Karpas-422 (cell line): ENCODE data around the gene OR51F2. TPM values are rescaled to one million over a fixed set of nuclear protein-coding genes. Genes with fewer than 3 reads are reported as not detected.

ENCODE experiments used
- DNase-seq: peaks from one replicate; pipeline ENCODE4 v3.0.0-alpha.2; 2015
- H2AFZ ChIP-seq: fragments of 200-600 bp; sonication (generic); 2 replicates; pipeline ENCODE4 v1.6.1; 2014; ENCODE audit warnings: antibody characterized with exemption, low read length, mixed read lengths
- H3K27ac ChIP-seq: fragments of 200-600 bp; sonication (generic); 2 replicates; pipeline ENCODE4 v1.5.1; 2014; ENCODE audit warnings: mild to moderate bottlenecking, low read length, moderate library complexity
- H3K27me3 ChIP-seq: fragments of 200-600 bp; sonication (generic); 2 replicates; pipeline ENCODE4 v1.6.1; 2014; ENCODE audit warnings: low read length, mixed read lengths
- H3K36me3 ChIP-seq: fragments of 200-600 bp; sonication (generic); 2 replicates; pipeline ENCODE4 v1.6.1; 2014; ENCODE audit warnings: low read length, mixed read lengths; ENCODE audit not compliant: insufficient read depth
- H3K4me1 ChIP-seq: fragments of 200-600 bp; sonication (generic); 2 replicates; pipeline ENCODE4 v1.6.1; 2014; ENCODE audit warnings: mild to moderate bottlenecking, low read length, mixed read lengths
- H3K4me2 ChIP-seq: fragments of 200-600 bp; sonication (generic); 2 replicates; pipeline ENCODE4 v1.6.1; 2014; ENCODE audit warnings: low read length, low read depth, mild to moderate bottlenecking; ENCODE audit not compliant: poor library complexity, severe bottlenecking
- H3K4me3 ChIP-seq: fragments of 200-600 bp; sonication (generic); 2 replicates; pipeline ENCODE4 v1.5.1; 2014; ENCODE audit warnings: mild to moderate bottlenecking, antibody characterized with exemption, low read length, mixed read lengths
- H3K79me2 ChIP-seq: fragments of 200-600 bp; sonication (generic); 2 replicates; pipeline ENCODE4 v1.6.1; 2014; ENCODE audit warnings: mild to moderate bottlenecking, low read length, mixed read lengths
- H3K9ac ChIP-seq: fragments of 200-600 bp; sonication (generic); 2 replicates; pipeline ENCODE4 v1.6.0; 2014; ENCODE audit warnings: low read length
- H3K9me2 ChIP-seq: fragments of 200-600 bp; sonication (generic), shearing (Covaris generic); replicated peaks from 2 replicates; pipeline ENCODE4 v1.6.0; 2014; ENCODE audit warnings: mild to moderate bottlenecking, low read length, moderate library complexity; ENCODE audit not compliant: insufficient read depth
- H3K9me3 ChIP-seq: fragments of 300-700, 200-600 bp; sonication (generic); 2 replicates; pipeline ENCODE4 v1.6.1; 2014; ENCODE audit warnings: low read length, mixed read lengths
- H4K20me1 ChIP-seq: fragments of 200-600 bp; sonication (generic); 2 replicates; pipeline ENCODE4 v1.6.1; 2014; ENCODE audit warnings: mild to moderate bottlenecking, antibody characterized with exemption, low read length, low read depth; ENCODE audit not compliant: insufficient read depth
- total RNA-seq: library from RNA; depleted of rRNA; stranded (reverse); fragments of >200 nt; shearing (Covaris generic); gene quantifications from 2 replicates; pipeline ENCODE4 v1.2.3, GENCODE V29; 2014; ENCODE audit warnings: low replicate concordance; rRNA removed

OR51F2 gene
- total RNA-seq, 1 experiment from 2014 or later: not detected

- Histone ChIP-seq H3K9me3 (no peaks in the 10 kb centered on the region), H3K4me3 (no peak overlapping the region), H3K9me2 (no peaks in the 10 kb centered on the region), H2AFZ (no peak overlapping the region), H3K9ac (no peak overlapping the region), H3K4me2 (no peak overlapping the region), H3K4me1 (no peaks in the 10 kb centered on the region), H3K27ac (no peak overlapping the region), H3K27me3 (no peaks in the 10 kb centered on the region), H3K36me3 (no peaks in the 10 kb centered on the region), H3K79me2 (no peaks in the 10 kb centered on the region), H4K20me1 (no peaks in the 10 kb centered on the region)
- no peak for DNase-seq
Observed at GRCh38 chr11:4862447-4863236, 41.5 kb downstream of the OR51F2 start.

GRCh38 chr11:4863876-4864275 lies 42.8 kb downstream of the OR51F2 start:
- Histone ChIP-seq H3K4me1 (no peaks in the 10 kb centered on the region), H3K4me3 (no peak overlapping the region), H3K4me2 (no peak overlapping the region), H3K9me3 (no peaks in the 10 kb centered on the region), H3K27me3 (no peaks in the 10 kb centered on the region), H3K36me3 (no peaks in the 10 kb centered on the region), H3K9ac (no peak overlapping the region), H3K79me2 (no peaks in the 10 kb centered on the region), H3K27ac (no peak overlapping the region), H3K9me2 (no peaks in the 10 kb centered on the region), H2AFZ (no peak overlapping the region), H4K20me1 (no peaks in the 10 kb centered on the region)
- no peak for DNase-seq

GRCh38 chr11:4865855-4866254 lies 44.7 kb downstream of the OR51F2 start:
- H3K9ac ChIP-seq: no peak overlapping the region
- DNase-seq: no peak
- H3K9me3 ChIP-seq: no peaks in the 10 kb centered on the region
- H4K20me1 ChIP-seq: no peaks in the 10 kb centered on the region
- no peak overlapping the region for H3K4me2 ChIP-seq
- H3K27me3 ChIP-seq: no peaks in the 10 kb centered on the region
- H3K36me3 ChIP-seq: no peaks in the 10 kb centered on the region
- no peak overlapping the region for H2AFZ ChIP-seq
- H3K79me2 ChIP-seq: no peaks in the 10 kb centered on the region
- no peak overlapping the region for H3K27ac ChIP-seq
- H3K4me3 ChIP-seq: no peak overlapping the region
- no peaks in the 10 kb centered on the region for H3K4me1 ChIP-seq
- H3K9me2 ChIP-seq: no peaks in the 10 kb centered on the region

Other genes starting within 250 kb of the OR51F2 start
- gene OR52I2, start 239.6 kb upstream of the OR51F2 start, total RNA-seq: not detected in 2 replicates
- not detected in 2 replicates for gene OR52I1, start 227.3 kb upstream of the OR51F2 start, total RNA-seq
- 17.5 and 21.1 TPM in 2 replicates for gene TRIM68, start 213.1 kb upstream of the OR51F2 start, total RNA-seq
- not detected in 2 replicates for gene OR51D1, start 183.8 kb upstream of the OR51F2 start, total RNA-seq
- gene OR51E1, start 177.3 kb upstream of the OR51F2 start, total RNA-seq: not detected in 2 replicates
- not detected in 2 replicates for gene OR51E2, start 123.5 kb upstream of the OR51F2 start, total RNA-seq
- not detected in 2 replicates for gene MMP26, start 116.5 kb upstream of the OR51F2 start, total RNA-seq
- gene OR51F1, start 51.4 kb upstream of the OR51F2 start, total RNA-seq: not detected in 2 replicates
- gene OR52R1, start 16.9 kb upstream of the OR51F2 start, total RNA-seq: not detected in 2 replicates
- not detected in 2 replicates for gene OR51S1, start 27.9 kb downstream of the OR51F2 start, total RNA-seq
- not detected in 2 replicates for gene OR51T1, start 60.6 kb downstream of the OR51F2 start, total RNA-seq
- gene OR51A7, start 82.5 kb downstream of the OR51F2 start, total RNA-seq: not detected in 2 replicates
- not detected in 2 replicates for gene OR51G2, start 98.0 kb downstream of the OR51F2 start, total RNA-seq
- not detected in 2 replicates for gene OR51G1, start 103.0 kb downstream of the OR51F2 start, total RNA-seq
- gene OR51A4, start 126.3 kb downstream of the OR51F2 start, total RNA-seq: not detected in 2 replicates
- gene OR51A2, start 134.4 kb downstream of the OR51F2 start, total RNA-seq: not detected in 2 replicates
- gene OR51L1, start 173.5 kb downstream of the OR51F2 start, total RNA-seq: not detected in 2 replicates
- gene OR52J3, start 225.2 kb downstream of the OR51F2 start, total RNA-seq: not detected in 2 replicates
- gene OR52E2, start 238.3 kb downstream of the OR51F2 start, total RNA-seq: not detected in 2 replicates
- gene OR52E1, start 248.3 kb downstream of the OR51F2 start, total RNA-seq: not detected in 2 replicates